Psoas muscle (tissue), 8 donors: ENCODE measurements around the gene GPR15LG. TPM values are rescaled to one million over a fixed set of nuclear protein-coding genes. Genes with fewer than 3 reads are reported as not detected.

Source experiments
- ATAC-seq, 4 donors: fragments of 200-7000 bp; cut with Tn5 transposase; one replicate each; pipeline ENCODE4 v1.9.1; 2020; ENCODE audit warnings: moderate library complexity in 3 of 4, mild to moderate bottlenecking in 2 of 4
- DNase-seq, 2 donors: peaks; one replicate each; pipeline ENCODE4 v3.0.0-alpha.2; 2020
- H3K27ac ChIP-seq: fragments of 200-600 bp; one replicate; pipeline ENCODE4 v1.8.0; 2022
- H3K27me3 ChIP-seq, 3 donors: fragments of 200-600 bp in 1 of 3; one replicate each; pipeline versions ENCODE4 v1.6.1 to v1.8.0; 2013 to 2022; ENCODE audit warnings: low read length in 2 of 3, mild to moderate bottlenecking in 2 of 3, moderate library complexity in 1 of 3; ENCODE audit not compliant: insufficient read depth in 3 of 3
- H3K36me3 ChIP-seq, 2 donors: fragments of 200-600 bp in 1 of 2; one replicate each; pipeline versions ENCODE4 v1.6.1 to v1.8.0; 2013 to 2022; ENCODE audit warnings: low read depth in 1 of 2, mild to moderate bottlenecking in 1 of 2, moderate library complexity in 1 of 2; ENCODE audit not compliant: insufficient read depth in 1 of 2
- H3K4me1 ChIP-seq: fragments of 200-600 bp; one replicate; pipeline ENCODE4 v1.8.0; 2022
- H3K4me3 ChIP-seq: fragments of 200-600 bp; one replicate; pipeline ENCODE4 v1.8.0; 2022; ENCODE audit warnings: mild to moderate bottlenecking
- H3K9me3 ChIP-seq: fragments of 200-600 bp; one replicate; pipeline ENCODE4 v1.8.0; 2022
- WGBS, 3 donors: extraction: QIAGEN DNeasy Blood & Tissue Kit; methylation state at CpG; one replicate each; pipeline versions ENCODE4 v1.1.6 to v1.1.7; 2013; 5-methylcytosine and 5-hydroxymethylcytosine counted together
- intact Hi-C, 2 donors: fragments of 100-400 bp; cut with DNase I; formaldehyde crosslinking; loops; one replicate each; pipeline versions ENCODE4 v1.11.0 to v1.14.2; 2022
- polyA plus RNA-seq, 3 donors: library from polyadenylated mRNA; stranded (reverse); fragments of 200-250 nt; gene quantifications; one replicate each; pipeline ENCODE4 v1.2.3, GENCODE V29; 2013
- total RNA-seq, 4 donors: library from RNA; stranded (reverse); fragmentation: NEBNext Ultra II Directional in 2 of 4; extraction: Animal tissue kit (Norgen Biotek cat#: 25700) in 2 of 4; gene quantifications; one replicate each; pipeline versions ENCODE4 v1.2.1 to v1.2.4, GENCODE V29; 2021 to 2023
- TF ChIP-seq, protein P1 (sequence below): fragments of 200-600 bp; IDR thresholded peaks from one replicate; pipeline ENCODE4 v1.8.0; 2022; ENCODE audit warnings: antibody characterized with exemption
- donor health status: healthy with polysubstance abuse.
- donor health status: DM: no; HTN: no; CAD: no; lungs with moderate emphysema.
- donor health status: Bipolar disorder and iron deficiency.
- donor health status: healthy.
- donor health status: DM: yes; HTN: yes; CAD: no.
- donor health status: DM: no; HTN: no; CAD: no.
- donor health status: DM: no; HTN: no; CAD: no.
- donor health status: DM: yes; HTN: yes; CAD: no.

The GPR15LG gene
- total and polyA plus RNA-seq, 7 donors: 0.09 to 0.15 TPM; not detected in 5

DNA sequence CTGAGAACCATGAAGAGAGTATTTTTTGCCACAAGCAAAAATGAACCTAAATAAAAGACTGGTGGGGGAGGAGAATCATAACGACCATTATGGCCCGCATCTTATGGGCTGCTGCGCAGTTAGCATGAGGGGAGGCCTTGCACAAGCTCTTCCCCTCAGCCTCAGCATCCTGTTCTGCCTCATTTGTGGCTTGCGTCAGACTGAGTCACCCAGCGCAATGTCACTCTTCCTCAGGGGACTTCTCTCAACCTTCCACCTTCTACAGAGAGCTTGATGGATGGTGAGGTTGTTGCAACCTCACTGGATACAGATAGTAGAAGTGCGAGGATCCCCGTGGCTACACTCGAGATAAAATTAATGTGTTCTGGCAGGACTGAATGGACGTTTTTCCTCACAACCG, 16.8 kb upstream of the GPR15LG start:
- ATAC-seq: peak in 3 of 4 donors; percentile 71 to 82 (median 77)
- H3K27me3 ChIP-seq: no peaks in the 10 kb centered on the region
- 66 to 73% (median 71%) methylated on average over 10 of the region's 10 CpGs for WGBS, 3 donors
- DNase-seq: peak in 1 of 2 donors; percentile 31
- intact Hi-C loops: no loop called here
- TF ChIP-seq, protein P1, sequence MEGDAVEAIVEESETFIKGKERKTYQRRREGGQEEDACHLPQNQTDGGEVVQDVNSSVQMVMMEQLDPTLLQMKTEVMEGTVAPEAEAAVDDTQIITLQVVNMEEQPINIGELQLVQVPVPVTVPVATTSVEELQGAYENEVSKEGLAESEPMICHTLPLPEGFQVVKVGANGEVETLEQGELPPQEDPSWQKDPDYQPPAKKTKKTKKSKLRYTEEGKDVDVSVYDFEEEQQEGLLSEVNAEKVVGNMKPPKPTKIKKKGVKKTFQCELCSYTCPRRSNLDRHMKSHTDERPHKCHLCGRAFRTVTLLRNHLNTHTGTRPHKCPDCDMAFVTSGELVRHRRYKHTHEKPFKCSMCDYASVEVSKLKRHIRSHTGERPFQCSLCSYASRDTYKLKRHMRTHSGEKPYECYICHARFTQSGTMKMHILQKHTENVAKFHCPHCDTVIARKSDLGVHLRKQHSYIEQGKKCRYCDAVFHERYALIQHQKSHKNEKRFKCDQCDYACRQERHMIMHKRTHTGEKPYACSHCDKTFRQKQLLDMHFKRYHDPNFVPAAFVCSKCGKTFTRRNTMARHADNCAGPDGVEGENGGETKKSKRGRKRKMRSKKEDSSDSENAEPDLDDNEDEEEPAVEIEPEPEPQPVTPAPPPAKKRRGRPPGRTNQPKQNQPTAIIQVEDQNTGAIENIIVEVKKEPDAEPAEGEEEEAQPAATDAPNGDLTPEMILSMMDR: no peak
- no peak overlapping the region for H3K4me3 ChIP-seq
- no peak overlapping the region for H3K27ac ChIP-seq
- H3K4me1 ChIP-seq: no peaks in the 10 kb centered on the region
- peaks cover 0 to 40% of the 10 kb centered on the region in 2 donors for H3K36me3 ChIP-seq
- no peaks in the 10 kb centered on the region for H3K9me3 ChIP-seq

DNA sequence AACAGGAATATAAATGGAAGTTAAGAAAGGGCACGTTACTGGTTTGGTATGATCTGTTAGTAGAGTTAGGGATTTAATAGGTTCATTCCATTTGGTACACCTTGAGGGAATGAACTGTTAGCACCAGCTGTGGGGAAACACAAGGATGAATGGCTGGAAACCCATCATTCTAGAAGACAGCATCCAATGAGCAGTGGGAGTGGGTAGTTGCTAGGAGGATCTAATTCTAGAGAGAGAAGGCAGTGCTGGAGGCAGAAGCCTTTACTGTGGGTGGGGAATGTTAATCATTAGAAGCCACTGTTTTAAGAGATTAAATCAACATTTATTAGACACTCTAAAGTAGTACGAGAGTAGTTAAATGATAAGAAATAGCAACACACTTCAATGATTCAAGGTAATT, 15.5 kb upstream of the GPR15LG start:
- no peak for DNase-seq
- 87 to 96% (median 88%) methylated on average over 2 of the region's 2 CpGs for WGBS, 3 donors
- H3K4me3 ChIP-seq: no peak overlapping the region
- H3K4me1 ChIP-seq: no peaks in the 10 kb centered on the region
- H3K36me3 ChIP-seq: peaks cover 0 to 27% of the 10 kb centered on the region in 2 donors
- H3K9me3 ChIP-seq: no peaks in the 10 kb centered on the region
- no peak overlapping the region for H3K27ac ChIP-seq
- intact Hi-C loops: no loop called here
- TF ChIP-seq, protein P1: no peak
- no peaks in the 10 kb centered on the region for H3K27me3 ChIP-seq
- ATAC-seq: no peak

DNA sequence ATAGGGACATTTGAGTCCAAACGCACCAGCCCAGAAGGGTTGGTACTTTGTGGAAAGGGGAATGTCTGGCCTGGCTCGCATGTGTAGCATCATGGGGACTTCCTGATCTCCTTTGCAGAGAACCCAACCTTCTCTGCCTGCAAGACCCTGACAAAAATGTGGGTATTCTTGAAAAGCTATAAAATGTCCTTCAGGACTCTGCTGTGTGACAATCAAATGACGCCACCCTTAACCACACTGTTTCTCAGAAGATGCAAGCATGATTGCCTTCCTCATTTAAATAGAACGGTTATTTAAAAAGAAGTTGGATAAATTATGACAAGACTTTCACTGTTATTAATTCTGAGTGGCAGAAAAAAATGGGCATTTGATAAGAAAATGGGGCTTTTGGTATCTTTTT, 15.1 kb upstream of the GPR15LG start:
- DNase-seq (no peak), ATAC-seq (no peak)
- H3K27me3 ChIP-seq: no peaks in the 10 kb centered on the region
- TF ChIP-seq, protein P1: no peak
- H3K4me3 ChIP-seq: no peak overlapping the region
- H3K27ac ChIP-seq: no peak overlapping the region
- H3K36me3 ChIP-seq: peaks cover 0 to 22% of the 10 kb centered on the region in 2 donors
- intact Hi-C loops: no loop called here
- H3K9me3 ChIP-seq: no peaks in the 10 kb centered on the region
- no peaks in the 10 kb centered on the region for H3K4me1 ChIP-seq
- WGBS, 3 donors: 83 to 86% (median 83%) methylated on average over 4 of the region's 4 CpGs

DNA sequence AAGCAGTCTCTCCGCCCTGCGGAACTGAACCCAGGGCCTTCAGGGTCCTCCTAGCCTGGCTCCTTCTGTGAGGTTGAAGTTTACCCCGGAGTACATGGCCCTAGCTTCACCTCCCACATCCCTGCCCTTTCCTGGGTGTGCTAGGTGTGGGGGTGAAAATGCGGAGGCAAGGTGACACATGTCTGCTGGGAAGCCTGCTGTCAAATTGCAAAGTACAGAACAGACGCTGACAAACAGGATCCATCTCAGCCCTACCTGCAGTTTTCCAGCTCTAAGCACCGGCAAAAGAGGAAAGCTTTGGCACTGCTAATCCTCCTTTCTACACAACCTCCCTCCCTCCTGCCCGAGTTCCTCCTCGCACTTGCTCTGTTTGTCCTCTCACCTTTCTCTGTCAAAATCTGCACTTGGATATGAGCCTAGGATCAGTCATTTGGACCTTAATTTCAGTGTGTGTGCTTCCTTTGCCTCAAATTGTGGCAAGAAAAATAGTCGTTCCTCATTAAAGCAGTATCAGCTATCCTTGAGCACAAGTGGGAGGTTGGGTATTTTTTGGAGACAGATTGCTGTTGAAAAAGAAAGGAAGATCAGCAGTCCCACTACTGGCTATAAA, 14.4 kb upstream of the GPR15LG start:
- TF ChIP-seq, protein P1: no peak
- ATAC-seq (peak in 1 of 4 donors; percentile 34), DNase-seq (no peak)
- H3K27ac ChIP-seq: no peak overlapping the region
- H3K9me3 ChIP-seq: no peaks in the 10 kb centered on the region
- H3K36me3 ChIP-seq: peaks cover 0 to 16% of the 10 kb centered on the region in 2 donors
- intact Hi-C loops: no loop called here
- H3K4me1 ChIP-seq: no peaks in the 10 kb centered on the region
- H3K27me3 ChIP-seq: no peaks in the 10 kb centered on the region
- H3K4me3 ChIP-seq: no peak overlapping the region
- WGBS, 3 donors: 45 to 53% (median 49%) methylated on average over 9 of the region's 9 CpGs
